CD4-positive, alpha-beta T cell (primary cell): Measurements from ENCODE around the gene BAG3. TPM values are rescaled to one million over a fixed set of nuclear protein-coding genes. Genes with fewer than 3 reads are reported as not detected.

Source experiments
- ATAC-seq: fragments of 200-7000 bp; cut with Tn5 transposase; one replicate; pipeline ENCODE4 v1.10.0; 2022; ENCODE audit warnings: mild to moderate bottlenecking; ENCODE audit not compliant: poor library complexity
- CTCF ChIA-PET: fragments of 350-600 bp; sonication (Branson Sonifier 250); formaldehyde crosslinking; loops from one replicate; lab custom pipeline; 2021; ENCODE audit warnings: antibody characterized with exemption, inconsistent platforms; lab: Charles Lee
- POLR2A ChIA-PET: fragments of 350-600 bp; sonication (Branson Sonifier 250); formaldehyde crosslinking; loops from one replicate; lab custom pipeline; 2021; ENCODE audit warnings: antibody characterized with exemption, inconsistent platforms; lab: Charles Lee
- DNase-seq, 14 experiments: peaks; one replicate each; pipeline ENCODE4 v3.0.0-alpha.2; 2013 to 2020; ENCODE audit warnings: mixed read lengths in 2 of 14
- H3K27ac ChIP-seq, 2 donors: one replicate each; pipeline versions ENCODE4 v1.5.1 to v1.7.0; 2013; ENCODE audit warnings: low read length in 2 of 2, low read depth in 1 of 2, mild to moderate bottlenecking in 1 of 2
- H3K27me3 ChIP-seq, 2 experiments: 1 replicate in 1 of 2; 2 replicates in 1 of 2; pipeline versions ENCODE4 v1.6.1 to v1.7.0; 2013; ENCODE audit warnings: low read length in 2 of 2, control low read depth in 1 of 2, mild to moderate bottlenecking in 1 of 2, moderate library complexity in 1 of 2; ENCODE audit not compliant: insufficient read depth in 2 of 2, control insufficient read depth in 1 of 2
- H3K36me3 ChIP-seq: one replicate; pipeline ENCODE4 v1.6.1; 2013; ENCODE audit warnings: low read length, control low read depth; ENCODE audit not compliant: insufficient read depth
- H3K4me1 ChIP-seq: one replicate; pipeline ENCODE4 v1.6.1; 2013; ENCODE audit warnings: low read length, control low read depth; ENCODE audit not compliant: insufficient read depth
- H3K4me3 ChIP-seq: one replicate; pipeline ENCODE4 v1.5.1; 2013; ENCODE audit warnings: mild to moderate bottlenecking, low read length, moderate library complexity
- H3K9me3 ChIP-seq, 2 experiments: 1 replicate in 1 of 2; 2 replicates in 1 of 2; pipeline versions ENCODE4 v1.6.1 to v1.7.0; 2013; ENCODE audit warnings: low read length in 2 of 2, mild to moderate bottlenecking in 2 of 2, control low read depth in 1 of 2, moderate library complexity in 1 of 2; ENCODE audit not compliant: control insufficient read depth in 1 of 2, insufficient read depth in 1 of 2
- H3K27ac Mint-ChIP-seq: one replicate; pipeline ENCODE4 v1.8.0; 2020; ENCODE audit warnings: mixed read lengths
- H3K27me3 Mint-ChIP-seq: one replicate; pipeline ENCODE4 v1.8.0; 2021; ENCODE audit warnings: mixed read lengths
- H3K36me3 Mint-ChIP-seq: one replicate; pipeline ENCODE4 v1.8.0; 2021; ENCODE audit warnings: low read depth, mixed read lengths
- H3K4me1 Mint-ChIP-seq: one replicate; pipeline ENCODE4 v1.8.0; 2021; ENCODE audit warnings: low read depth, mixed read lengths
- H3K4me3 Mint-ChIP-seq: one replicate; pipeline ENCODE4 v1.8.0; 2020; ENCODE audit warnings: mild to moderate bottlenecking, mixed read lengths
- H3K9me3 Mint-ChIP-seq: one replicate; pipeline ENCODE4 v1.8.0; 2020; ENCODE audit warnings: mixed read lengths
- CTCF ChIP-seq: fragments of 200-600 bp; IDR thresholded peaks from one replicate; pipeline ENCODE4 v1.8.0; 2022; ENCODE audit warnings: antibody characterized with exemption, mild to moderate bottlenecking
- intact Hi-C, 2 experiments: fragments of 100-400 bp; cut with DNase I in 1 of 2; cut with micrococcal nuclease in 1 of 2; formaldehyde crosslinking; loops; one replicate each; pipeline versions ENCODE4 v1.15.1 to v1.9.0; 2023 to 2025; cut with DNase I, micrococcal nuclease
- total RNA-seq, 174 experiments: library from RNA in 2 of 174; stranded (reverse) in 2 of 174; gene quantifications; one replicate each; pipeline ENCODE4 v1.2.3 and lab custom pipeline; 2021 to 2026

BAG3 gene
- total RNA-seq, 2 experiments from 2014 or later, result 65.1 to 65.8 TPM

- H3K27ac ChIP-seq, result peak overlapping the region; percentile 33 to 73
- H3K27me3 Mint-ChIP-seq, result no peaks in the 10 kb centered on the region
- POLR2A ChIA-PET, result interaction anchor here (0.9 to 4.0 kb wide), 5 partner anchors 8 to 449 kb away, joined by 3 to 42 read pairs (median 5); partner anchors contain the start of genes GRK5, INPP5F, MCMBP and RGS10
- peaks cover 71% of the 10 kb centered on the region for H3K4me1 Mint-ChIP-seq
- no peak for TF ChIP-seq CTCF
- intact Hi-C loops, result loop anchor here in 1 of 2 experiments (10.0 kb wide), 1 partner anchor 151 kb away; no protein-coding TSS in a partner anchor
- no peaks in the 10 kb centered on the region for H3K27me3 ChIP-seq
- CTCF ChIA-PET, result interaction anchor here (1.1 to 2.3 kb wide), 4 partner anchors 13 to 210 kb away, joined by 3 to 7 read pairs (median 4); partner anchors contain the start of gene RGS10
- peaks cover 39% of the 10 kb centered on the region for H3K36me3 Mint-ChIP-seq
- H3K4me3 ChIP-seq, result peak overlapping the region; percentile 51
- ATAC-seq, result peak; percentile 66
- H3K36me3 ChIP-seq, result peaks cover 26% of the 10 kb centered on the region
- H3K4me1 ChIP-seq, result peaks cover 62% of the 10 kb centered on the region
- H3K4me3 Mint-ChIP-seq, result peak overlapping the region; percentile 85
- peak overlapping the region; percentile 92 for H3K27ac Mint-ChIP-seq
- peak; percentile 26 to 75 (median 53) for DNase-seq
- H3K9me3 Mint-ChIP-seq, result no peaks in the 10 kb centered on the region
- no peaks in the 10 kb centered on the region for H3K9me3 ChIP-seq
Measured at GRCh38 chr10:119655566-119656001, 4.4 kb downstream of the BAG3 start.

GRCh38 chr10:119656760-119657159 is 5.6 kb downstream of the BAG3 start:
- no peaks in the 10 kb centered on the region for H3K9me3 ChIP-seq
- ATAC-seq (no peak), DNase-seq (no peak)
- peaks cover 66% of the 10 kb centered on the region for H3K4me1 ChIP-seq
- H3K4me1 Mint-ChIP-seq, result peaks cover 74% of the 10 kb centered on the region
- H3K27me3 Mint-ChIP-seq, result no peaks in the 10 kb centered on the region
- H3K27me3 ChIP-seq, result no peaks in the 10 kb centered on the region
- H3K36me3 ChIP-seq, result peaks cover 26% of the 10 kb centered on the region
- peak overlapping the region; percentile 14 to 73 for H3K27ac ChIP-seq
- H3K27ac Mint-ChIP-seq, result peak overlapping the region; percentile 92
- H3K4me3 ChIP-seq, result no peak overlapping the region
- no peak for TF ChIP-seq CTCF
- peak overlapping the region; percentile 63 for H3K4me3 Mint-ChIP-seq
- intact Hi-C loops, result loop anchor here in 1 of 2 experiments (10.0 kb wide), 1 partner anchor 152 kb away; no protein-coding TSS in a partner anchor
- POLR2A ChIA-PET, result interaction anchor here (1.0 kb wide), 1 partner anchor 216 kb away, joined by 3 read pairs; the partner anchor contains the start of gene MCMBP
- H3K36me3 Mint-ChIP-seq, result peaks cover 38% of the 10 kb centered on the region
- H3K9me3 Mint-ChIP-seq, result no peaks in the 10 kb centered on the region
- CTCF ChIA-PET, result interaction anchor here (0.7 to 2.3 kb wide), 3 partner anchors 14 to 113 kb away, joined by 4 to 7 read pairs (median 5); partner anchors contain the start of gene RGS10

GRCh38 chr10:119657725-119658124 is 6.5 kb downstream of the BAG3 start:
- H3K4me1 Mint-ChIP-seq, result peaks cover 77% of the 10 kb centered on the region

More at GRCh38 chr10:119657725-119658124, 6.5 kb downstream of the BAG3 start:
- H3K36me3 ChIP-seq, result peaks cover 26% of the 10 kb centered on the region
- Mint-ChIP-seq H3K4me3 (no peak overlapping the region), H3K36me3 (peaks cover 38% of the 10 kb centered on the region), H3K27me3 (no peaks in the 10 kb centered on the region), H3K27ac (peak overlapping the region; percentile 92), H3K9me3 (no peaks in the 10 kb centered on the region)
- no peak overlapping the region for H3K27ac ChIP-seq
- TF ChIP-seq CTCF, result no peak
- CTCF ChIA-PET, result no interaction called here
- H3K9me3 ChIP-seq, result no peaks in the 10 kb centered on the region
- no peak for DNase-seq
- intact Hi-C loops, result loop anchor here in 1 of 2 experiments (10.0 kb wide), 1 partner anchor 153 kb away; no protein-coding TSS in a partner anchor
- H3K27me3 ChIP-seq, result no peaks in the 10 kb centered on the region
- no peak overlapping the region for H3K4me3 ChIP-seq
- H3K4me1 ChIP-seq, result peaks cover 72% of the 10 kb centered on the region
- ATAC-seq, result no peak
- POLR2A ChIA-PET, result no interaction called here
